ENCODE data around the gene C1QTNF3.
"Not testable (repeated sequence)": the region's sequence is repeated elsewhere in the genome, so short reads cannot be mapped to it uniquely, and the experiment has no call there.

The C1QTNF3 gene, protein sequence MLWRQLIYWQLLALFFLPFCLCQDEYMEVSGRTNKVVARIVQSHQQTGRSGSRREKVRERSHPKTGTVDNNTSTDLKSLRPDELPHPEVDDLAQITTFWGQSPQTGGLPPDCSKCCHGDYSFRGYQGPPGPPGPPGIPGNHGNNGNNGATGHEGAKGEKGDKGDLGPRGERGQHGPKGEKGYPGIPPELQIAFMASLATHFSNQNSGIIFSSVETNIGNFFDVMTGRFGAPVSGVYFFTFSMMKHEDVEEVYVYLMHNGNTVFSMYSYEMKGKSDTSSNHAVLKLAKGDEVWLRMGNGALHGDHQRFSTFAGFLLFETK

DNA sequence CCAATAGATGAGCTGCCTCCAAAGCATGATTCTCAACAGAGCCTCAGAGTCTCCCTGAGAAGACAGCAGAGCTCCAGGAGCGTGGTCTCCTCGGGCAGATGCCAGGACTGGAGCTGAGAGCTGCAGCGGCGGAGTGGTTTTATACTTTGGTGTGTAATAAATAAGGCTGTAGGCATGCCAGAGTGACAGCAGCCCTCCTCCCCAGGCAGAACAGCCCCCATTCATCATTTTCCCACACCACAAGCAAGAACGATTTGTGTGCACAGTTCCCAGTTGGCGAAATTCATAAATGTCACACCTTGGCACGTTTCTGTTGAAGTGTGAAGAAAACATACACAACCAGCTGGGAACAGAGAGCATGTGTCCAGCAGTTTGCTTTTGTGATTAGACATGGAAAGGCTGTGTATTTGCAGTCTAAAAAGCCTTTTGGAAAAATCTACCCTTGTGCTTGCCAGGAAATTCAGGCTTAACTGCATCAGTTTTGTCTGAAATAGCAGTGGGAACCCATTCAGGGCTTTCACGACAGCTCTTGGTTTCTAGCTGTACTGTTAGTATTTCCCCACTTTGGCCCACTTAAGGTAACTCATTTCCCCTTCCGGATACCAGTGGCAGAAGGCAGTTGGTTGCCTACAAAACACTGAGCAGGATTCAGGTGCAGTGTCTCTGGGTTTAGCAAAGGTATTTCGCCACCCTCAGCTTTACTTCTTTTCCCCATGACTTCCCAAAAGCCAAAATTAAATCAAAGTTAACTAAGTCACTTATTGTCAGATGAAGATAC lies at the start of gene C1QTNF3:
Gene C1QTNF3 (minus strand): TSS at position 115 of the 778 bp plus-strand sequence. CDS start 88 bp downstream, at position 27.
- DNase-seq (ENCODE audit: low read depth in 2 of 2): no peak

DNA sequence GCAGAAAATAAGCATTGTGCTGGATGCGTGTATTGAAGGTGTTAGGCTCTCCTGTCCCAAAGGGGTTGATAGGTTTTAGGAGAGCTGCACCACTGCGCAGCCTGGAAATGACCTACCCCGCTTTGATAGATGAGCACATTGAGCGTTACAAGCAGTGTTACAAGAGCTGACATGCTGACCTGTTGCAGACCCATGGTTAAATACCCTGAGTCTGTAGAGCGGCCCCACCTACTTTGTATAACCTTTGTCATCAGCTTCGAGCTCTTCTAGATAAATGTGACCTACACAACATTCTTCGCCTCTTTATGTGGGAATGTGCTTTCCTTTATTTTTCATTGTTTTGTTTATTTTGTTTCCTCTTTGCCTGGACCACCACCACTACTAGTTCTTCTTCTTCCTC lies 48.0 kb upstream of the C1QTNF3 start:
- DNase-seq (ENCODE audit: low read depth in 2 of 2): not testable (repeated sequence)

DNA sequence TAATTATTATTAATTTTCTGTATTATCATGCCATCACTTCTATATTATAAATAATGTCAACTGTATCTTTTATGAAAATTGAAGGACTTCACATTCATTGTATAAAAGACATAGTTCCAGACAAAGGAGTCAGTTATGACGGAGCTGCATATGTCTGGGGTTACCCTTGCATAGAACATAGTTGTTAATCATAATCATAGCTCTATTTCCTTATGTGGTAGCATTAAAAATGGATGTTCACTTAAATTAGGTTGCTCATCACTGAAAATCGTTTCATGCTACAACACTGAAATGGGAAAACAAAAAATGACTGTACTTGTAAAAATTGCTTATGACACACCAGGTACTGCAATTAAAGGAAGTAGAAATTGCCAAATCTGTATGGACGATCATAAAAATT lies 46.8 kb upstream of the C1QTNF3 start:
- DNase-seq (ENCODE audit: low read depth in 2 of 2): not testable (repeated sequence)

DNA sequence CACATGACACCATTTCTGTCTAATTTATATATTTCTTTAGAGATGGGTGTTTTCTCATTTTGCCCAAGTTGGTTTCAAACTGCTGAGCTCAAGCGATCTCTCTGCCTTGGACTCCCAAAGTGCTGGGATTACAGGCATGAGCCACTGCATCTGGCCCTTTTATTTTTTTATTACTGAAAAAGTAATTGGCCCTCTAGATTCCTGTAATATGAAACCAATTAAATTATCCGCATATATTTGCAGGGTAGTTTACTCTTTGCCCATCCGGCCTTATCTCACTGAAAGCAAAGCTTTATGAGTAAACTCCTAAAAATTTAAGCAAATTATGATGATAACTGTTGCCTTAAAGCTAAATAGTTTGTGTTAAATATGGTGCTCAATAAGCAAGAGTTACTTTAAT lies 44.7 kb upstream of the C1QTNF3 start:
- DNase-seq (ENCODE audit: low read depth in 2 of 2): not testable (repeated sequence)

DNA sequence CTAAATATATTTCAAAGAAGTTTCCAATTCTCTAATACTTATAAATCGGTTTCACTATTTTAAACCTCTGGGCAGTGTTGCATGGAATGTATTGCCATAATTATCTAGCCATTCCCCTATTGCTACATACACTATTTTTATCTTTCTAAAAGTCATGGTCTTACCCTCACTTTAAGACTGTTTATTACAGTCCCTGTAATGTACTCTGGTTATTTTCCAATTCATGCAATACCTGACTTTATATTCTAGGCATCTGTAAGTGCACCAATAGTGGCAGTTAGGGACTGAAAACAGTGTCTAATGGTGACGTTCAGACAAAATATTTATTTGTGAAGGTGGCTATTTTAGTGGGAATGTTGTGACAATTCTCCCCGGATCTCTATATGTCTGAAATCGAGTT lies 40.9 kb upstream of the C1QTNF3 start:
- not testable (repeated sequence) for DNase-seq (ENCODE audit: low read depth in 2 of 2)

DNA sequence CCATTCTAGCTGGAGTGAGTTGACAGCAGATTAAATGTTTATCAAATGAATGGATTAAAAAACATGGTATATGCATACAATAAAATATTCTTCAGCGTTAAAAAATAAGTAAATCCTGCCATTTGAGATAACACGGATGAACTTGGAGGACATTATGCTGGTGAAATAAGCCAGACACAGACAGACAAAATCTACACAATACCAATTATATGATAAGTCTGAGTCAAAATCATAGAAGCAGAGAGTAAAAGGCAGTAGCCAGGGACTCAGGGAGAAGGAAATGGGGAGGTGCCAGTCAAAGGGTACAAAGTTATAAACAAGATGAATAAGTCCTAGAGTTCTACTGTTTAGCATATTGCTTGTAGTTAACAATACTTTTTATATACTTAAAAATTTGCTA lies 36.5 kb upstream of the C1QTNF3 start:
- not testable (repeated sequence) for DNase-seq (ENCODE audit: low read depth in 2 of 2)

DNA sequence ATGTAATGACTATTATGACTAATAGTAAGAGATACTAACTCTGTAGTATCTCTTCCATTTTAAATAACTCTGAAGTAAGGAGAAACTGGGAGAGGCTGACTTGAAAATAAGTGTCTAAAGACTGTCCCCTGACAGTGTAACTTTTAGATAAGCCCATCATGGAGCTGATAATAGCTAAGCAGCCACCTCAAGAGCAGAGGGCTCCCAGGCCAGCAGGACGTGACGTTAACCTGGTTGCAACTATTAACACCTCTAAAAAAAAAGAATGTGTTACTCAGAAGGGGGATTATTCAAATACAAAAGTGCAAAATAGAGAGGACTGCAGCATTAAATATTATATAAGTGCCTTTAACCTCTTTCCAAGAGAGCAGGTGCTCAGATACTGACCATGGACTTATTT lies 34.6 kb upstream of the C1QTNF3 start:
- DNase-seq (ENCODE audit: low read depth in 2 of 2): not testable (repeated sequence)

DNA sequence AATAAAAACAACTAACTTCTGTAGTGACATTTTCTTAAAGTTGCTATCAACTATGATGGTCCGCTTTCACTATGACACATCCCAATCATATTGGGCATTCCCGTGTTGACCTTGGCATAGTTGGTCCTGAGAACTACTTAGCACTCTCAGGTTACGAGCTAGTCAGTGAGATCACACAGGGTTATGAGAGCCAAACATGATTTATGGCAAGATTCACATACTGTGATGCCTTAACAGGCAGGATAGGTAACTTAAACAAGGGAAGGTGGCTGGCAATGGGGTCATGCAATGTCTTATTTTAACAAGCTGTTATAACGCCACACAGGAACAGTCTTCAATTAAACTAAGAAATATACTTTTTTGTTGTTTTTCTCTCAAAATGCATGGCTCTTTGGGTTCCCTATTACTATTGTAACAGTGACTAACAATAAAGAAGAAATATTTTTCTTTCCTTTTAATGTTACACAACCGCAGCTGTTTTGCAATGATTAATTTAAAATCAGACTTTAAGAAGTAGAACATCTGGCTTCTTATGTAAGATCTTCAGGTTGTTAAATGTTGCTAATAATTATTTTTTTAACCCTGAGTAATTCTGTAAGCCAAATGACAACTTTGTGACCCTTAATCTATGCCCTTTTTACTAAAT lies 33.8 kb upstream of the C1QTNF3 start:
- DNase-seq (ENCODE audit: low read depth in 2 of 2): not testable (repeated sequence)

DNA sequence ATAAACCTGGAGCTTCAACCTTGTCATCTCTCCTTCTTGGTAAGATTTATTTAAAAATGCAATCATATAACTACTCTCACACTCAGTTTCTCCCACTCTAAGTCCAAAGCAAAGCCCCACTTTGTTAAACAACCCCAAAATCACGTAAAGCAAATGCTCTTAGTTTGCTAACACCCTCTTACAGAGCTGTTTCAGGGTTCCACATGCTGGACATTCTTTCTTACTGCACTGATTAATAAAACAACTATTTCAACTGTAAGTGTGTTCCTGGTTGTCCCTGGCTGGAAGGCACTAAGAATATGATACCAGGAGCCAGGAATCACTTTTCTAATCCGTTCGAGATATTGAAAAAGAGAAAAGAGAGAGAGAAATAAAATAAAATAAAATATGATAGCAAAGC lies 31.5 kb upstream of the C1QTNF3 start:
- not testable (repeated sequence) for DNase-seq (ENCODE audit: low read depth in 2 of 2)

DNA sequence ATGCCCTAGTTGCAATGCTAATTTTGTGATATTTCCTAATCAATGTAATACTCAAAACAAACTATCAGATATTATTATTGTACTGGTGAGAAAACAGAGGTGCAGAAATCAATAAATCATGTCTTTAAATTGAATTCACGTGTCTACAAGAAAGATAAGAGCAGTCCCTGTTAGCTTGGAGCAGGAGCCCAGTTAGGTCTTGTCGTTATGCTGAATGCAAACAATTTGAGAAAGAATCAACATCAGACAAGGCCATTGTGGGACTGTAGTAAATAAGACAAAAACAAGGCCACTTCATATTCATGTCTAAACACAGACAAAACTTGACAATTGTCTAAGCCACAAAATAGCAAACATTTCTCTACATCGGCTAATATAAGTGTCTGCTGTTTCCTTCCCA lies 31.1 kb upstream of the C1QTNF3 start:
- not testable (repeated sequence) for DNase-seq (ENCODE audit: low read depth in 2 of 2)

DNA sequence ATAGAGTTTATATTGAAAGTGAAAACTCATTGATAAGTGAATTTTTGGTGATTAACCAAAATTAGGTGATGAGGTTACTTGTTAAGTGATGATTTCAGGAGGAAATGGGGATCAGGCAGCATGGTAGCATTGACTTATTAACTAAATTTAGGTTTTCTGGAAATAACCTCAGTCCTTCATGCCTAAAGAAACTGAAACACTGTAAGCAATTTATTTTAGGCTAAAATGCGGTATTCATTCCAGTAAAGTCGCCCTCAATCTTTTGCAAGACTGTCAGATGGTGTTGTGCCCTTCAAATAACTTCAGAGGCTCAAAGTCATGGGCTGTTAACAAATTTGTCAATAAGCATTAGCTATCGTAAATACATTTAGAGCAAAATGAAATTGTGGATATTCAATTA lies 27.6 kb upstream of the C1QTNF3 start:
- not testable (repeated sequence) for DNase-seq (ENCODE audit: low read depth in 2 of 2)

DNA sequence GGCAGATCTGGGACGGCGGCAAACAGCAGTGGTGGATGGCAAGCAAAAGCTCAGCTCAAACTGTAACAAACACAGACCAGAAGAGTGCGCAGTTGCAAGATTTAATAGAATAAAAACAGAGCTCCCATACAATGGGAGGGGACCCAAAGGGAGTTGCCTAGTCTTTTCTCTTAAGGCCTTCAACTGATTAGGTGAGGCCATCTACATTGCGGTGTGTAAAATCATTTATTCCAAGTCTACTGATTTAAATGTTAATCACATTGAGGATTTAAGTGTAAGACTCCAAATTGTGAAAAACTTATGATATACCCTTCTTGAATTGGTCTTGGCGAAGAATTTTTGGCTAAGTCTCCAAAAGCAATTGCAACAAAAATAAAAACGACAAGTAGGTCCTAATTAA lies 21.6 kb upstream of the C1QTNF3 start:
- no peak for DNase-seq (ENCODE audit: low read depth in 2 of 2)

DNA sequence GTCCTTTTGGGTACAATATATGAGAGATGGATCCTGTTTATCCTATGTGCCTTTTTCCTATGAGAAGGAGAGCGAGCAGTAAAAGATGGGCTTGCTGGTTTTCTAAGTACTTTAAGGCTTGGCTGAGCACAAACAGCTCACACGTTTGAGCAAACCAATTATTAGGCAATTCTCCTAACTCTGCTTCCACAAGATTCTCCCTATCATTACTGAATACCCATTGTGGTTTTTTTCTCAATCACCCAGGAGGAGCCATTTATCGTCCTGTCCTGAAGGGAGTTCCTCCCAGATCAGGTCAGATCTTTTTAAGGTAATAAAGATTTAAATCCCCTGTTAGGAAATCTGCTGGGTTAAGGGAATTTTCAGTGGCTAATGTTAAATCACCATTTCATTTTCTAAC lies 19.4 kb upstream of the C1QTNF3 start:
- DNase-seq (ENCODE audit: low read depth in 2 of 2): no peak

DNA sequence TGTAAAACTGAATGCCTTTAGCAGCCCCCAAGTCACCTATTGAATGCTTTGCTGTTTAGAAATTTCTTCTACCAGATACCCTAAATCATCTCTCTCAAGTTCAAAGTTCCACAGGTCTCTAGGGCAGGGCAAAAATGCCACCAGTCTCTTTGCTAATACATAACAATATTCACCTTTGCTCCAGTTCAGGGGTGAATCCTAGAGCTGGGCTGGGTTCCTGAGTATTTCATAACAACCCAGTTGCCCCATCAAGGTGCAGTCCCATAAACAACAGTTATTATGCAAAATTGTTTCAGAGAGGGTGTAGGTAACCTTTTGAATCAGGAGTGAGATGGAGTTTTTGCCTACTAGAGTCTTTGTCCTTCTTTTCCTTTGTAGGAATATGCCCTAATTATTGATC lies 19.0 kb upstream of the C1QTNF3 start:
- DNase-seq (ENCODE audit: low read depth in 2 of 2): no peak

DNA sequence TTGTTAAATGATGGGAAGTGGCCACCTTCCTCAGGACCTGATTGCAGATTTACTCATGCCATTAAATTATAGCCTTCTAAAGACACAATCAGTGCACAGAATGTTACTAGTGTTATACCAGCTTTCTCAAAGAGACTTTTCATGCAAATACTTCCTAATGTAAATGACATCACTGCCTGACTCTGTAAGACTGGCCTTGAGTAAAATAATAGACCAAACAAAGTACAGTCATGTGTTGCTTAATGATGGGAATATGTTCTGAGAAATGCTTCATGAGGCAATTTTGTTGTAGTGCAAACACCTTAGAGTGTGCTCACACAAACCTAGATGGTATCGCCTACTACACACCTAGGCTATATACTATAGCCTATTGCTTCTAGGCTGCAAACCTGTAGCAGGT lies 17.0 kb upstream of the C1QTNF3 start:
- DNase-seq (ENCODE audit: low read depth in 2 of 2): no peak

DNA sequence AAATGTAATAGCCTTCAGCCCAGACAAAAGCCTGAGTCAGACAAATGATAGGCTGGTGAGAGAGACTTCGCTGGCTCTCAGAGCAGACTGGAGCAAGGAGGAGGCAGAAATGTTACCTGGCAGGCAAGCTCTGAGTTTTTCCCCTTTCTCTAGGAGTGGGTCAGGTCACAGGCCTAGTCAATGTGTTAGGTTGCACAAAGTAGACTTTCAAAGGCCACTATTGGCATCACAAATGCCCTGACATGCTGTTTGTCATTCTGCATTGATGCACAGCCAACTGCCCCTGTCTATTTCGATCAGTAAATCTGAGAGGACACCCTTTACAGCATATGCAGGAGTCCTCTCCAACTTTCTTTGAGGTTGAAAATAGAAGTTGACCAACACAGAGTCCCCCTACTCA lies 15.5 kb upstream of the C1QTNF3 start:
- no peak for DNase-seq (ENCODE audit: low read depth in 2 of 2)

DNA sequence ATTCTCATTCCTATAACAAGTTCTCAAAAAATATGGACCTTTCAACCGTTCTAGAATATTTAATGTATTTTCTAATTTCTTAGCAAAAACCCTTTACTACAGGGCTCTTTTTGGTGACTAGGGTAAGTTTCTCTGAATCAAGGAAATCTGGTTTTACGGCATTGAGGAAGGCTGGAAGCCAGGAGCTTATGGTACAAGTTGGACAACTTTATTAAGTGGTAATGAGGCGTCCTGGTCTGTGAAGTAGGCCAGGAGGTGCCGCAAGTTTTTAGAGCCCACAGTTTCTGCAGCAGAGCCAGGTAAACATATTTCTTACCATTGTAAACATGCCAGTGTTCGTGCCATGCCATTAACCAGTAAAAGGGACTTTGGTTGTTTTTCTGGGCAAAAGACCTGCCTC lies 14.6 kb upstream of the C1QTNF3 start:
- DNase-seq (ENCODE audit: low read depth in 2 of 2): no peak

DNA sequence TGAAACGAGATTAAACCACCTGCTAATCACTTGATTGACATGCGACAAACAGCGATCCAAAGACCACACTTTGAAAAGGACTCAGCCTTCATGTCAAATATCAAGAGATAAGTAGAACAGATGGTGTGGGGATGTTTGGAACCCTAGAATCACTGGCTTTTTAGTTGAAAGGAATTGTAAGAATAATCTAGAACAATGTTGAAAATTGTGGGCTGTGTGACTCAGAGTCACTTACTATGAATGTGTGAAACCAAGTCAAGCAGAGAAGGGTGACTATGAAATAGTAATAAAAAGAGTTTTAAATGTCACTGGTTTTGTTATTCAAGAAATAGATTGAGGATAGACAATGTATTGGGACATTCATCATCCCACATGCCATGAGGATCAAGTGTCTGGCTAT lies 14.1 kb upstream of the C1QTNF3 start:
- DNase-seq (ENCODE audit: low read depth in 2 of 2): no peak

DNA sequence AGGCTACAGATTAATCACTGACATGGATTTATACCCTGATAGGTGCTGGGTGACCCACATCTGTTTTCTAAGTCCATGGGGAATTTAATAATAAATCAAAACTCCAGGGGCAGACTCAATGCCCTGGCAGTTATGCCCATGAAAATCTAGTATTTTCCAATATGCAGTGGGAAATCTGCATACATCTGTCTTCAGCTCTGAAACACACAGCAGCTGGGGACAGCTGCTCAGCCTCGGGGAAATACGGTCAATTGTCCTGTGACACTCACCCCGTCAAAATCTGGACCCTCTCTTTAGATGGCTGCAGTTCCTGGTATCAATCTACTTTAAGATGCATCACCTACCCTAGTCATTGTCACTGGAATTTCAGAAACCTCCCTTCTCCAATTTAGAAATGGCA lies 12.7 kb upstream of the C1QTNF3 start:
- no peak for DNase-seq (ENCODE audit: low read depth in 2 of 2)

DNA sequence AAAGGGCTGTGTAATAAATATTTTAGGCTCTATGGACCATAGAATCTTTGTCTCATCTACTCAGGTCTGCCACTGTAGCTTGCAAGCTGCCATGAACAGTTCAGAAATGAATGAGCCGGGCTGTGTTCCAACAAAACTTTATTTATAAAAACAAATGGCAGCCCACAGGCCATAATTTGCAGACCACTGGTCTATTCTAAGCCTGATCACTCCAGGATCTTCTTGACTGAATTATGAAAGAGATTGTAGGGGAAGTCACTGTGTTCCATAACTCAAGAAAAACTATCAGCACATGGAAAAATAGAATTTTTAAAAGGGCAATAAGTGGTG lies 11.4 kb upstream of the C1QTNF3 start:
- DNase-seq (ENCODE audit: low read depth in 2 of 2): no peak

DNA sequence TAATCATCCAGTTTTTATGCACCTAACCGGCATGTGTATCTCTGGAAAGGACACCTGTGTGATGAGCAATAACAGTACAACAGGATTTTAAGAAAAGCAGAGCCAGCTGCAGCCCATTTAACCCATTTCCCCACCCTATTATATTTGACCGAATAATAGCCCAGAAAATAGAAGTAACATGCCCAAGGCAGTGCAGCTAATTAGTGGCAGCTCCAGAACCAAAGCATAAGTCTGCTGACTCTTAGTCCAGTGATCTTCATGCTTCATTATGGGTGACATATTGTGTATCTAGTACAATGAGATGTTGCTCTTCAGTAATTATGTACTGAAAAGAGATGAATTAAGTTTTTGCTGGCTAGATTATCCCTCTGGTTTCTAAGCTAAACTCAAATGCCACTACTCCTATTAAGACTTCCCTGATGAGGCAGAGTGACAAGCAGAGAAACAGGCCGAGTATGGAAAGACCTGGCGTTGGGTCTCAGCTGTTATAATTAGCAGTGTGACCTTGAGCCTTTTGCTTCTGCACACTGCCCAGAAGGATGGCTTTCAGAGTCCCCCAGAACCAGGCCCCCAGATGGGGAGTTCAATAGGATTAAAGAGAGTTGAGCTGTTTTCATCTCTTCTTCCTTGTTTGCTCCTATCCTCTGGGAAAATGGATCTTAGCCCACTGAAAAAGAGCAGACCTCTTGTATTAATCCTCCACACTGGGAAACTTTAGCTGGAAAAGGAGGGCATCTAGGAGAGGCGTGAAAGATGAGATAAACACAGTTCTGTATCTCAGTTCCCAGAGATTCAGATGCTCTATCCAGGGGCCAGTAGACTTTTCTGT lies 10.8 kb upstream of the C1QTNF3 start:
- no peak for DNase-seq (ENCODE audit: low read depth in 2 of 2)

DNA sequence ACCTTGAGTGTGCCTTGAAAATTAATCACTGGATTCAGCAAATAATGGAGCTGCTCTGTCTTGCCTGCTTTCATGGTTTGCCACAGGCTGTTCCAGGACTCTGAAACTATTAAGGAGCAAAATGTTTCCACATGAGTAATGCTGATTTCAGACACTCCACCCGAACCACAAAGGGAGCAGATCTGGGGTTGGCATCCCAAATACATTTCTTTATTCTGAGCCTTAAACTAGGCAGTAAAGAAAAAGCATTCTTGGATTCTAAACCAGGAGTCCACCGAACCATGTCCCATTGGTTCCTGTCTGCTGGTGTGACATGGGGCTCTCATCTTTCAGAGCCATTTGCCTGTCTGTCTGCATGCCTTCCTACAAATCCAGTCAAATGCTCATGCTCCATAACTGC lies 10.1 kb upstream of the C1QTNF3 start:
- DNase-seq (ENCODE audit: low read depth in 2 of 2): no peak

All from activated CD8-positive, alpha-beta memory T cell treated with anti-CD3 and anti-CD28 coated beads for 4 hours (primary cell).